Osteoblast (primary cell): Measurements from ENCODE around the gene MMP2. TPM values are rescaled to one million over a fixed set of nuclear protein-coding genes. Genes with fewer than 3 reads are reported as not detected.
A peak's percentile ranks its signal among the peaks of the same experiment; 100 is the strongest.

ENCODE experiments used
- DNase-seq: peaks from one replicate; pipeline ENCODE4 v3.0.0; 2011; ENCODE audit warnings: low spot score, mixed read lengths; ENCODE audit not compliant: insufficient read length; ENCODE audit errors: missing footprints
- H2AFZ ChIP-seq: 2 replicates; pipeline ENCODE4 v1.6.0; 2011; ENCODE audit warnings: mild to moderate bottlenecking, low read length
- H3K27ac ChIP-seq: 2 replicates; pipeline ENCODE4 v1.5.1; 2011; ENCODE audit warnings: mild to moderate bottlenecking, low read depth, low read length, moderate library complexity
- H3K27me3 ChIP-seq: 2 replicates; pipeline ENCODE4 v1.6.0; 2012; ENCODE audit warnings: mild to moderate bottlenecking, control low read depth, inconsistent platforms, low read length, moderate library complexity; ENCODE audit not compliant: insufficient read depth
- H3K36me3 ChIP-seq: 2 replicates; pipeline ENCODE4 v1.5.1; 2011; ENCODE audit warnings: mild to moderate bottlenecking, low read length, control low read depth, moderate library complexity; ENCODE audit not compliant: insufficient read depth
- H3K4me1 ChIP-seq: 2 replicates; pipeline ENCODE4 v1.5.1; 2011; ENCODE audit warnings: mild to moderate bottlenecking, low read length, control low read depth, moderate library complexity; ENCODE audit not compliant: insufficient read depth
- H3K4me2 ChIP-seq: 2 replicates; pipeline ENCODE4 v1.6.0; 2011; ENCODE audit warnings: mild to moderate bottlenecking, low read length; ENCODE audit not compliant: insufficient read depth
- H3K4me3 ChIP-seq: fragments of 200-600 bp; sonication (generic); 3 replicates; pipeline ENCODE4 v1.5.1; 2012; ENCODE audit warnings: mild to moderate bottlenecking, low read length, inconsistent platforms; ENCODE audit not compliant: insufficient read depth
- H3K79me2 ChIP-seq: 2 replicates; pipeline ENCODE4 v1.6.0; 2012; ENCODE audit warnings: mild to moderate bottlenecking, low read length, control low read depth, inconsistent platforms; ENCODE audit not compliant: insufficient read depth
- H3K9me3 ChIP-seq: 2 replicates; pipeline ENCODE4 v1.5.1; 2011; ENCODE audit warnings: low read depth, low read length, control low read depth
- H4K20me1 ChIP-seq: 2 replicates; pipeline ENCODE4 v1.6.0; 2012; ENCODE audit warnings: mild to moderate bottlenecking, low read length, control low read depth; ENCODE audit not compliant: insufficient read depth
- CTCF ChIP-seq: IDR thresholded peaks from 2 replicates; pipeline ENCODE4 v1.5.1; 2011; ENCODE audit warnings: mild to moderate bottlenecking, low read depth, low read length, moderate library complexity; ENCODE audit errors: extremely low read depth
- total RNA-seq: library from RNA; depleted of rRNA; stranded (reverse); fragments of >200 nt; gene quantifications from 2 replicates; pipeline ENCODE4 v1.2.3, GENCODE V29; 2012

The MMP2 gene
- total RNA-seq, 1 donor: 2,094 TPM

- peak; percentile 87 for DNase-seq
- Histone ChIP-seq H3K27me3 (no peaks in the 10 kb centered on the region), H3K4me1 (peaks cover 54% of the 10 kb centered on the region), H3K9me3 (no peaks in the 10 kb centered on the region), H4K20me1 (no peaks in the 10 kb centered on the region), H3K27ac (peak overlapping the region; percentile 96), H2AFZ (no peak overlapping the region), H3K36me3 (peaks cover 92% of the 10 kb centered on the region), H3K79me2 (peaks cover 6% of the 10 kb centered on the region), H3K4me2 (no peak overlapping the region), H3K4me3 (no peak overlapping the region)
- TF ChIP-seq CTCF: no peak
Observed at GRCh38 chr16:55502801-55503366, 23.9 kb downstream of the MMP2 start.

- Histone ChIP-seq H3K79me2 (peaks cover 9% of the 10 kb centered on the region), H3K4me3 (no peak overlapping the region), H3K36me3 (peaks cover 90% of the 10 kb centered on the region), H3K27ac (peak overlapping the region; percentile 96), H3K4me1 (peaks cover 43% of the 10 kb centered on the region), H3K27me3 (no peaks in the 10 kb centered on the region), H3K4me2 (no peak overlapping the region), H3K9me3 (no peaks in the 10 kb centered on the region), H2AFZ (no peak overlapping the region), H4K20me1 (no peaks in the 10 kb centered on the region)
- DNase-seq: no peak
- TF ChIP-seq CTCF: no peak
Observed at GRCh38 chr16:55503726-55504550, 24.9 kb downstream of the MMP2 start.

GRCh38 chr16:55505333-55506015 is 26.5 kb downstream of the MMP2 start:
- Histone ChIP-seq H3K4me3 (no peak overlapping the region), H4K20me1 (no peaks in the 10 kb centered on the region), H3K27ac (no peak overlapping the region), H2AFZ (no peak overlapping the region), H3K27me3 (no peaks in the 10 kb centered on the region), H3K9me3 (no peaks in the 10 kb centered on the region), H3K4me2 (no peak overlapping the region), H3K36me3 (peaks cover 81% of the 10 kb centered on the region), H3K4me1 (peaks cover 34% of the 10 kb centered on the region), H3K79me2 (peaks cover 21% of the 10 kb centered on the region)
- DNase-seq: no peak
- no peak for TF ChIP-seq CTCF

GRCh38 chr16:55506083-55506482 is 27.1 kb downstream of the MMP2 start:
- Histone ChIP-seq H3K79me2 (peaks cover 21% of the 10 kb centered on the region), H3K27me3 (no peaks in the 10 kb centered on the region), H3K4me3 (no peak overlapping the region), H4K20me1 (no peaks in the 10 kb centered on the region), H3K27ac (no peak overlapping the region), H2AFZ (no peak overlapping the region), H3K4me1 (peaks cover 28% of the 10 kb centered on the region), H3K4me2 (no peak overlapping the region), H3K36me3 (peaks cover 79% of the 10 kb centered on the region), H3K9me3 (no peaks in the 10 kb centered on the region)
- DNase-seq: no peak
- no peak for TF ChIP-seq CTCF
